Measurements from ENCODE around the gene LARGE1.

Gene LARGE1

DNA sequence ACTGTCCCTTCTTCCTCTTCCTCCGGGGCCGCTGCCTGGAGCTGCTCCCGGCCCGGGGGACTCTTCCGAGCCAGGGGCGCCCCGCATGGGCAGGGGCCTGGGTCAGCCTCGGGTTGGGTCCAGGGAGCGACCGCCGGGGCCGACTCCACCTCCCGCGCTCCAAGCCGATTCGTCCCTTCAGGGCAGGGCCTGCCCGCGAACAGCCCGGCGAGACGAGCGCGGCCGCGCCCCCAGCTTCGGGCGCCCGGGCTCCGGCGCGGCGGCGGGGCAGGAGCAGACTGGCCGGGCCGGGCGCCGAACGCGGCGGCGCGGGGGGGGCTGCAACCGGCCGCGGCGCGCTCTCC is at the start of gene LARGE1:
Gene LARGE1 (minus strand): TSS at position 280 of the 344 bp plus-strand sequence.
- DNase-seq: no peak

DNA sequence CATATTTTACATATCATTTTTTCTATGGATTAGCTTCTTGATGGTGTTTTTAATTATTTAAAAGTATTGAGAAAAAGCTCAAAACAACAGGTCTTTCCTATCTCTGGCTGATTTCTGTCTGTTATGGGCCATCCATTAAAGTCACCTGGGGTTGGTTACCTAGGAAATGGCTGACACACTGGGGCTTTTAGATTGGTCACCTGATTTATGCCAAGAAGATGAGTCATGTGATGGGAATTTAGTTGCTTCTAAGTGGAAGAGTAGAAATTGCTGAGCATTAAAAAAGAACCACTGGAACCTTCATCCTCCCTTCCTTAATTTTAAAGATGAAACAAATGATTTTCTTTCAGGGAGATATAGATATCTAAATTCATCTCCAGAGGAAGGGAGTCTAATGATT is 48.8 kb upstream of the LARGE1 start:
- DNase-seq: no peak

DNA sequence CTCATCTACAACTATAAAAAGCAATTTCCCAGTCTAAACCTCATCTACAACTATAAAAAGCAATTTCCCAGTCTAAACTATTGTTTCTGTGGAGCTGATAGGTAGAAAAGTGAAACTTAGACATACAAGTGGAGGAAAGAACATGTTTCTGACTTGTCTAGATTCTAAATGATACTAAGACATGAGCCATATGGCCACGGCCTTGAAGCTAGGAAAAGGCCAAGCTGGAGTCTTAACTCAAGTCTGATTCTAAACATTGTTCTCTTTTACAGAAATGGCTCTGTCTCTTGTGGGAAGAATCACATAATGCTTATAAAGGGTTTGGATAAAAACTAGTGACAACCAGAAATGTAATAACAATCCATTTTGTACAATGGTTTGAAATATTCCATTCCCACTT is 43.8 kb upstream of the LARGE1 start:
- DNase-seq: no peak

DNA sequence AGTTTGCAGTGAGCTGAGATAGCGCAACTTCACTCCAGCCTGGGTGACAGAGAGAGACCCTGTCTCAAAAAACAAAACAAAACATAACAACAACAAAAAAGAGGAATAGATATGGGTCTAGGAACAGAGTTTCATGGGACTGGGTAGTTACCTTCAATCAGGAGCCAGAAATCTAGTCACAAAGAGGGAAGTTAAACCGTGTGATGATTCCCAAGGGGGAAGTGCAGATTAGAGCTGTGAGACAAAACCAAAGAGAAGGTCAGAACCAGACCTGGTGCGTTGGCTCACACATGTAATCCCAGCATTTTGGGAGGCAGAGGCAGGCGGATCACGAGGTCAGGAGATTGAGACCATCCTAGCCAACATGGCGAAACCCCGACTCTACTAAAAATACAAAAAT is 42.1 kb upstream of the LARGE1 start:
- no peak for DNase-seq

DNA sequence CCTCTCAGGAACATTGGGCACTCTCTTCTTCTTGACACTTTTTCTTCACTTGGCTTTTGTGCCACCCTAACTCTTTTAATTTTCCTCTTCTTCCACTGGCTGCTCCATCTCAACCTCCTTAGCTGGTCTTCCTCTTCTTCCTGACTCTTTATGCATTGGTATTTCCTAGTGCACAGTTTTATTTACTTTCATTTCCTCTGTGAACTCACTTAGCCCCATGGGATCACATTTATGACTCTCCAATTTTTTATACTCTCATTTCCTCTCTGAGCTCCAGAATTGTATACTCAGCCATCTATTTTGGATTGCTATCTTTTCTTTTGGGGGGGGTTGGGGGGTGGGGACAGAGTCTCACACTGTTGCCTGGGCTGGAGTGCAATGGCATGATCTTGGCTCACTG is 38.5 kb upstream of the LARGE1 start:
- DNase-seq: no peak

DNA sequence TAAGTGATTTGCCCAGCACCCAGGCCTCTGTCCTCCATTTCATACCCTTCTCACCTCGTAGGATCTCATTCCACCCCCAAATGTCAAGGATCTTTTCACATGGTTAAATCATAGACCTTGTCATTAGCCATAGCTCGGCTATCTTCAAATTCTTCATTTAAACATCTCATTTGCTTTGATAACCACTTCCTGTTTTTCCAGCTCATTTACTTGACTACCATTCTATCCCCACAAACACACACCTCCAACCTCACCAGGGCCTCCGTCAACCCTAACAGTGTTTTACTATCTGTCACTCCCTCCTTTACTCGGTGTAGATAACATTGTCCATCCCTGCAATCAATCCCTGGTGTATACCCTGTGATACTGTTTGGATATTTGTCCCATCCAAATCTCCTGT is 36.8 kb upstream of the LARGE1 start:
- DNase-seq: no peak

DNA sequence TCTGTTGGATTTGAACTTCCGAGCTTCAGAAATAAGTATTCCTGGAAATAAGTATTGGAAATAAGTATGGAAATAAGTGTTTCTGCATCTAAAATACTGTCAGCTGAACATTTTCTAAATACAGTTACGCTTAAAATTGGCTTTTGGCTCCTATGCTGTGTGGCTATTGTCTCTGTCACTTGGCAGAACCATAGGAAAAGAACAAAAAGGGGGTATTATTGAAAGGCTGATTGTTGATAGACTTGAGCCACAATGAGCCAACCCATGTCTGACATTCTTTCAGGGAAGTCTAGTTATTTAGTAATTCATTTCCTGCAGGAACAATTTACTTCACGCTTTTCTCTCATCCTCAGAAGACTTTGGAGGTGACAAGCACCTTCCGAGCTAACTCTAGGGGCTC is 32.5 kb upstream of the LARGE1 start:
- DNase-seq: no peak

DNA sequence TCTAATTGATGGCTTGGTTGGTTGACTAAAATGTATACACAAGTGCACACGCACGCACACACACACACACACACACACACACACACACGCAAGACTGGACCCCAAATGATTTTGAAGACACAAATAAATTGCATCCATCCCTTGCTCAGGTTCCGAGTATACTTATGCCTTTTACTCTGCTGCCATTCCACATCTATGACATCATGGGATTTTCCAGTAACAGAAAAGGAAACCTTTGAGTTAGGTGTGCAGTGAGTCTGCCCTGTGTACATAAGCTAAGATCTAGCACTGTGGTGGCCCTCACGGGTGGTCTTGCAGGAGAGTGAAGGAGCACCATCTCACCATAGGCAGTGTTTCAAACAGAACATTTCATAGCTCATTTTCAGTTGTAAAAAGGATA is 20.5 kb upstream of the LARGE1 start:
- DNase-seq: no peak

DNA sequence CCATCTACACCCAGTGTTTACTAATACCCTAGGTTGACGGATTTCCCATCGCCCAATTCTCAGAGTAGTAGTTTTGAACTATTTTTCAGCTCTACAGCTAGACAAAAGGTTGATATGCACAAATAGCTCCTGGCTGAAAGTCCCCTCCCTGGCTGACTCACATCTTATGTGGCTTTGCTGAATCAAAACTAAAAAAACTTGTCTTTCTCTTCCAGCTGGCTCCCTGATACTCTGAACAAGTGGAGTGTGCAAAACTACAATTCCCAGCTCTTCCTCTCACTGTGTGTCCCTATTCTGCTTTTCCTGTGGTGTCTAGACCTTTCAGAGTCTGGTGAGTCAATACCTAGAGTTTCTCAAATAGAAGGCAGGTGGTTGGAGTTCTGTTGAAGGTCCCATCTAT is 12.7 kb upstream of the LARGE1 start:
- no peak for DNase-seq

DNA sequence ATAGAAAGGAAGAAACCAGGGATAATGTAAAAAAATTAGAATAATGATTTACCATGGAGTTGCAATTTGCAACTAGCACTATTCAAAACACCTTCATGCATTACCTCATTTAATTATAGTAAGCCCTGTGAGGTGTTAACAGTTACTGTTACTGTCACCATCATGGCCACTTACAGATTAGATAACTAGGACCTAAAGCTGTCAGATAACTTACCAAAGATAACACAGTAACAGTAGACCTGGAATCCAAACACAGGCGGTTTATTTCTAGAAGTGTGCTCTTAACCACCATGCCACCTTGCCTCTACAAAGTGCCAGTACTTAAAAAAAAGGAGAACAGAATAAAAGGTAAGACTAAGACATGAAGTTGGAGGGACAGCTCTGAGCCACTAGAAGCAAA is 11.1 kb upstream of the LARGE1 start:
- no peak for DNase-seq

DNA sequence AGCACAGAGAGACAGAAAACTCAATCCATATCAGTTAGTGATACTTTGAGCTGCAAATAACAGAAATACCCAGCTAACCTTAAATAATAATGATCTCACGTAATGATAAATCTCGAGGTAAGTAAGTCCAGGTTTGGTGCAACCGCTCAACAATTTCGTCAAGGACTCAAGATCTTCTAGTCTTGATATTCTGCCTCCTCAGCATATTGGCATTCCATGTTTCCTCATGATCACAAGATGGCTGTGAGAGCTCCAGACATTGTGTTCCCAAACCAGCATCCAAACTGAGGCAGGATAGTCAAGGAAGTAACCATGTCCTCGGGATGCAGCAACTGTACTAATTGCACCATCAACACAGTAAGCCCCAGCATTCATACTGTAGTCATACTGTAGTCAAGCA is 7.5 kb upstream of the LARGE1 start:
- DNase-seq: no peak

DNA sequence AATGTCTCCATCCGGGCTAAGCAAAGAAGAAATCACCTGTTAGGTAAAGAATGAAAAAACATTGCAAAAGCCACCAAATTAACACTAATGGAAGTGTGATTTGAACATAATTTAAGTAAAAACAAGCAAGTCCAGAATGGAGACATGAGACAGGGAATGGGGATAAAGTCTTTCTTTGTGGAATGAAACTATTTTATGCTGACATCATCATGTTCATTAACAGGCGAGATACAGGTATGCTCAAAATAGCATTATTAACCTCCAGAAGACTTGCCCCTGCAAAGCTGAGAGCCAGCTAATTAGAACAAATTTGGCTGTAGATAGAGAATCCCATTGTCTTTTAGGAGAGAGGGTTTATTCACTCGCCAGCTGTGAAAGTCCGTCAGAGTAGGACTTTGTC is 4.9 kb upstream of the LARGE1 start:
- DNase-seq: no peak

DNA sequence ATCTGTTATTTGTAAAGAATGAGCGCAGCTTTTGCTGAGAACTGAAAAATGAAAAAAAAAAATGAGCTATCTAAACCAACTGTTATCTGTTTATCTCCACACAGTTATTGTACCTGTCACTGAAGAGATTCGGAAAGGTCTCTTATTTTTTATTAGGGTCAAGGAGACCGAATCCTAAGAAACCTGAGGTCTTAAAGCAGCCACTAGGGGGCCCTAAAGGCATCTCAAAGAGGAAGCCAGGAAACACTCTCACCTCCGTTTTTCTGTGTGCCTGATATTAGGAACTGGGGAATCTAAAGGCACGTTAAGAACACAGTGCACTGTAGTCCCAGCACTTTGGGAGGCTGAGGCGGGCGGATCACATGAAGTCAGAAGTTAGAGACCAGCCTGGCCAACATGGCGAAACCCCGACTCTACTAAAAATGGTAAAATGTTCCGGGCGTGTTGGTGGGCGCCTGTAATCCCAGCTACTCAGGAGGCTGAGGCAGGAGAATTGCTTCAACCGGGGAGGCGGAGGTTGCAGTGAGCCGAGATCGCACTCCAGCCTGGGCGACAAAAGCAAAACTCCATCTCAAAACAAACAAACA is 3.5 kb upstream of the LARGE1 start:
- DNase-seq: peak; percentile 76

DNA sequence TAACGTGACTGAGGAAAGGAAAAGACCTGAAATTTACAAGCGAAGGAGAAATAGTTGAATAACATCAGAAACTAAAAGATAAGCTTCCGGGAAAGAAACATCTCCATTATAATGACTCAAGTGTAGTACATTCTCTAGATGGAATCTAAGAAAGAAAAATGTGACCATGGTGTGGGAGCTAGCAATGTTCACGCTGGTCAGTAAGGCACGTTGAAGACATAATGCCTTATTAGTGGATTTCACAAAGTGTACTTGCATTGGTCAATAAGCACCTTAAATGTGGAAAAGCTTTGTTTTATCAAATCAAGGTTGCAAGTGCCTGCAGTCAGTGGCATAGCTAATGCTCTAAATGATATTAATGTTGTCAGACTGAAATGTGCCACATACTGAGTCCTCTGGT is 2.8 kb upstream of the LARGE1 start:
- no peak for DNase-seq

DNA sequence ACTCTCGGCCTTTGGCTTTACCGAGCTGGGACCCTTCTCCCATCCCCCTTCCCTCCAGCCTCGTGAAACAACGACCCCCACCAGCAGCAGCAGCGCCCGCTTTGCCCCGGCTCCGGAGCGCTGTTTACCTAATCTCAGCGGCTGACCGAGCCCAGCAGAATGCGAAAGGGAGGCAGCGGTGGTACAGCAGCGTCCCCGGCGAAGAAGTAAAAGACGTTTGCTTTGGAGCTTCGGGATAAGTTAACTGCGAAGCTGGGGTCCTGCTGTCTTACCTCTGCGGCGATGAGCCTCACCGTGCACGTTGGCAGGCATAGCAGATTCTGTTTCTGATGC is 2.0 kb upstream of the LARGE1 start:
- no peak for DNase-seq

DNA sequence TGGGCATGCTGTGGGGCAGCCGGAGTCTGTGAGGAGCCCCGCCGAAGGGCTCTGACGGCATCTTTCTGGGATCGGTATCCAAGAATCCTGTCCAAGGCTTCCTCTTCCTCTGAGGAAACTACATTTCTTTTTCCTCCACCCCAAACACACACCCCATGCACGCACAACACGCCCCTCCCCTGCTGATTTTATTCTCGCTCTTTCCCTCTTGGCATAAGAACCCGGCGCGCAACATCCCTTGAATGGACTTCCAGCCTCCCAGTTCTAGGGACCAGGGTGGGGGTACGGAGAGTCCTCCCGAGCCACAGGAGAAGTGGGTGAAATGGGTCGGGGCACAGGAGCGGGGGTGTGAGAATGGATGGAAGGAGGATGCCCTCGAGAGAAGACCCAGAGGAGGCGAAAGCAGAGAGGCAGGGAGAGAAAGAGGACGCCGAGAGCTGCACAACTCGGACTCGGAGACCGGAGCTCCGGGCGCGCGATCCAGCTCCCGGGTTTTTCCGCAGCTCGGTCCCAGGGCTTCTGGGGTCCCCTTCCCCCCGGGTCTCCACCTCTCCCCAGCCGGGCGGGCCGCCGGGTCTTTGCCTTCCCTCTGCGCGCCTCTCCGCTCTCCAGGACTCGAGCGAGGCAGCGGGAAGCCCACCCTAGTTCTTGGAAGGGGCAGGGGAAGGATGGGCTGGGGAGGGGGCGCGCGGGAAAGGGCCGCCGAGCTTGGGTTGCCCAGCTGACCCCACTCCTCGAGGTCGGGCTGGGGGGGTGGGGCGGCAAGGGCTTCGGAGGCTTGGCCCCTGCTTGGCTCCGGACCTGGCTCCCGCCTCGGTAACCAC is 1.5 kb upstream of the LARGE1 start:
- DNase-seq: peak; percentile 67

DNA sequence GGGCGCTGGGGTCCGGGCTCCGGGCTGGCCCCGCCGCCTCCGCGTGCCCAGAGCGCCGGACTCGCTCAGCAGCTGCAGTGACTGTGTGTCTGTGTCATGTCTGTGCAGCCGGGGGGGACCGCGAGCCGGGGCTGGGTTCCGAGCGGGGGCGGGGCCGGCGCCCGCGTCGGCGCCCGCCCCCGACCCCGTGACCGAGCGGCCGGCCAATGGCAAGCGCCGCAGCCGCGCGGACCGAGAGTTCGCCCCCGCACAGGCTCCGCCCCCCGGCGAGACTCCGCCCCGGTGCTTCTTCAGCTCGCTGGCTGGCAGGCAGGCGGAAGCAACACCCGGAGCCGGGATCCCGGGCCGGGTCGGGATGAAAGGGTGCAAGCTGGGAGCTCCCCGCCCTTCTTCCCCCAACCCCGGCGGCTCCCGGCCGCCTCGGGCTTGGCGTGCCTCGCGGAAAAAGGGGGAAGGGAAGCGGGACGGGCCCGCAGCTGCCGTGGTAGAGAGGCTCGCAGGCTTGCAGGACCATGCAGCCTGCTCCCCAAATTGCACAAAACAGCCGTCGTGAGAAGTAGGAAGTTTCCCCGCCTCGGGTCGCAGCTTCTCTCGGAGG is 750 bp upstream of the LARGE1 start:
- peak; percentile 95 for DNase-seq

DNA sequence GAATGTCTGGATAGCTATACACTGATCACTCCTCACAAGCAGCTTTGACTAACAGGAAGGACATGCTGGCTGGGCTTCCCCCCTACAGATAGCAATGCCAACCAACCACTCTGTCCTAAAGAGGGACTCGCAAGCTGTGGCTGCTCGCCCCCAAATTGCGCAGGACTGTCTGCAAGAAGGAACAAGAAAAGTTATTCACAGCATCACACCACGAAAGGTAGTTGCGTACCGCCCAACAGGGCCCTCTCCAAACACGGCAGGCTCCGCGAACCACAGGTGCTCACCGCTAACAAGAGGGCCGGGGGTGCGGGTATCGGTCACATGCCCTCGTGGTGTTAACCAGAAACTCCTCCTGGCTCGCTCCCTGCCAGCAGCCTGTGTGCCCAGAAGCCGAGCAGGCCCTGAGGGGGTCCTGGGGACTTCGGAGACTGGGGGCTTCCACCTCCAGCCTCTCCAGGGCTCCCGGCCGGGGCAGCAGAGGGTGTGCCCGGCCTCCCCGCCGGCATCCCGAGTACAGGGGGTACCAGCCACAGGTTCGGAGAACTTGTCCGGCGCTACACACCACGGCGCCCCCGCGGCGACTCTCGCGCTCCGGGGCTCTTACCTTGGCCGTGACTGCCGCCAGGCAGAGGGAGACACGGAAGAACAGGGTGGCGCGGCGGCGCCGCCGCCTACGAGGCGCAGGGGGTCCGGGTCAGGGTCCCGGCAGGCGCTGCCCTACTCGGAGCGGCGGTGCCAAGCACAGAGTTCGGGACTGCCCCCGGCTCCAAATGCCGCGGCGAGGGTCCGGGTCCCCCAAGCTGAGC is 682 bp downstream of the LARGE1 start:
- DNase-seq: no peak

DNA sequence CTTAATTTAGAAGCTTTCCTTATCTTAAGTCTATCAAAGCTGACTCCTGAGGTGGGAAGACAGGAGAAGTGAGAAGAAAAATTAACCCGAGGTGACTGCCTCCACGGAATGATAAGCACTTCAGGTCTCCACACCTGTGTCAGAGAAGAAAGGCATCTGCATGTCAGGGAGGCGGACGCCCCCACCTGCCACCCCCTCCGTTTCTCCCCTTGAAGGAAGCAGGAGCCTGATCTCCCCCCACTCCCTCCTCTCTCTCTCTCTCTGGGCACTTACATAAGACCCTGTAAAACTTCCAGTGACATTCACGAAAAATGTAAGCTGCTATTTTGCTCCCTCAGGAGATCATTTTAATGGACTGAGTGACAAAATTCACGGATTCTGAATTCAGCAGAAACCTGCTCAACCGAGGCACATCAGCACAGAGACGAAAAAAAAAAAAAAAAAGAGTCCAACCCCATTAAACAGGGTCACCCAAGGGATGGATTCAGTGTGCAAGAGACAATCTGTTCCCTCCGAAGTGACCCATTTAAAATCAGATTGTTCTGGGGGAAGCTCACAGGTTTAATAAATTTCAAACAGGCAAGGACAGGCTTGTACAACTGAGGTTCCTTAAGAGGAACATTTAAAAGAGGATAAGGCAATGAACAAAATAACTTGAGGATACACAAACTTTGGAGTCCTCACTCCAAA is 1.5 kb downstream of the LARGE1 start:
- no peak for DNase-seq

DNA sequence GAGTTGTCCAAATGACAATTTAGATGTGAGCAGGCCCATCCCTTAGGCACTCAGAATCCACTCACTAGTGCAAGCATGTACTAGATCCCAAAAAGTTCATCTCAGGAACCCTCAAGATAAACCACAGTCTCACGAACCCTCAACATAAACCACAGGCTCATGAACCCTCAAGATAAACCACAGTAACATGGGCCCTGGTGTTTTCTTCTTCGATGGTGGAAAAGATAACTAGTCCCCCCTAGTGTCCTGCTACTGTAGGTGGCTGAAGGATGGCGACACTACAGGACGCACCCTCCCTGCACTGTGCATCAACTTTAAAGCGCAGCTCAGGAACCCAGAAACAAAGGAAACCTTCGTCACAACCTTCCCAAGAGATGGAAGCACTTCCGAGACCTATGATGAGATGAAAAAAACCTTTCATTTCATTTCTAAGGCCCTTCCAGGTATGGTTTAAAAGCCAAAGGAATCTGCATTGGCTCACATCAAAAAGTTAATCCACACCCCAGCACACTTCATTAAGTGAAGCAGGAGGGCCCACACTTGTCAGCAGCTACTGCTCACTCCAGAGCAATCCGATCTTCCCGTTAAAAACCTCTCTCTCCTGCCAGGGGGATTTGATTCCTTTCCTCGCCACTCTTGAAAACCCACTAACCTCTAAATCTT is 2.4 kb downstream of the LARGE1 start:
- no peak for DNase-seq

DNA sequence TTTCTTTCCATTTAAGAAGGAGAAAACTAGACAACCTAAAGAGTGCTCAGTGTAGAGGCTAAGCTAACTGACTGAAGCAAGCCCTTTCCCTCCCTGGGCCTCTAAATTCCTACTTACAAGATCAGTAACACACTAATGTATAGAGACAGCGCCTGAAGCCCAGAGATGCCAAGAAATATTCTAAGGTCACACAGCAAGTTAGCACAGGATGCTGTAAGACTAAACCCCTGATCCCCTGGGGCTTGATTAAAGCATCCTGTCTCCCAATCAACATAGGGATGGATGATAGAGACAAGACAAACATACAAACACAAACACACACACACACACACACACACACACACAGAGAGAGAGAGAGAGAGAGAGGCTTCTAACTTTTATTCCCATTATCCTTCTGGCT is 5.6 kb downstream of the LARGE1 start:
- no peak for DNase-seq

DNA sequence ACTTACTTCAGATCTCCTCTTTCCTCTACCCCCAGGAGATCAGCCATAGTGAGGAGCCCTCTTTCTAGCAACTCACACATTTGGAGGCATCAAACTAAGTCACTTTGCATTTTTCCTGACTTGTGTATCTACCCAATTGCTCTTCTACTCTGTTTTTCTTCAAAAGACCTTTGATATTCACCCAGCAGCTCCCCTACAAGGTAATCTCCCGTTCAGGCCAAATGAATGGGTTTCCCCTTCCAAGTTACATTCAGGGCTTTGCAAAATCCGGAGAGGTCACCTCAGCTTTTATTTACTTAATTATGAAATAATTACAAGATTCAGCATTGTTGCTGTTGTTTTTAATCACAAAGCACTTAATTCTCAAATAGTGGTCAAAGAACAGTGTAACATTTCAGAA is 6.1 kb downstream of the LARGE1 start:
- no peak for DNase-seq

DNA sequence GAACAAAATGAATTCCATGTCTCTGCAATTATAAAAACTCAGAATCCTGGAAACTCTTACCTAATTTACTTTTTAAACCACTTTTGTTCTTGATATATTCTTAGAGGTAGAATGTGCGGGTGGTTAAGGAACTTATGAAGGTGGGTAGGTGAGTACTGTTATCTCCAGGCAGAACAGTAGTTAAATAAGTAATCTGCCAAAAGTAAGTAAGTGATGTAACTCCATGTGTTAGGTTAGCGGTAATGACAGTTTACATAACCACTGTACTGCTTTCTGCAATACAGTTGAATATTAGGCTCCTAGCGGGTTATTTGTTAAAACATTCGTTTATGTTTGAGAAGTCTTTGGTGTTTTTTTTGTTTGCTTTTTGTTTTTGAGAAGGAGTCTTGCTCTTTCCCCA is 7.1 kb downstream of the LARGE1 start:
- DNase-seq: no peak

Measured in NCI-H1436 (cell line).